ENCODE data around the gene NPR2. TPM values are rescaled to one million over a fixed set of nuclear protein-coding genes. Genes with fewer than 3 reads are reported as not detected.

The NPR2 gene
- total RNA-seq, 2 experiments from 2014 or later, result 4.7 to 9.8 TPM

- ChIA-PET POLR2A (interaction anchor here (0.6 to 4.3 kb wide), 5 partner anchors 8 to 97 kb away, joined by 4 to 38 read pairs (median 5); partner anchors contain the start of genes CREB3 and TLN1), CTCF (ENCODE audit: unreplicated experiment) (interaction anchor here (1.9 kb wide), 1 partner anchor 15 kb away, joined by 8 read pairs; the partner anchor contains the start of genes CREB3 and TLN1)
- Histone ChIP-seq H3K4me1 (ENCODE audit: insufficient read depth, low read length, poor library complexity, severe bottlenecking) (peaks cover 49% of the 10 kb centered on the region), H3K79me2 (ENCODE audit: insufficient read depth, low read depth, low read length) (peaks cover 39% of the 10 kb centered on the region), H4K20me1 (ENCODE audit: insufficient read depth, low read length) (peaks cover 14% of the 10 kb centered on the region; the same call in 1 of the 2 replicates), H3K4me3 (ENCODE audit: low read depth, low read length, poor library complexity, severe bottlenecking) (peak overlapping the region; percentile 89), H3K27ac (ENCODE audit: low read depth, low read length, poor library complexity, severe bottlenecking) (no peak overlapping the region), H3K9me2 (ENCODE audit: insufficient read depth, low read length) (no peaks in the 10 kb centered on the region), H2AFZ (ENCODE audit: low read length) (no peak overlapping the region), H3K9me3 (ENCODE audit: low read length) (no peaks in the 10 kb centered on the region), H3K36me3 (ENCODE audit: insufficient read depth, low read length) (peaks cover 40% of the 10 kb centered on the region), H3K4me2 (ENCODE audit: low read length) (peak overlapping the region; percentile 98)
- intact Hi-C loops (cut with micrococcal nuclease; ENCODE audit: unreplicated experiment), result no loop called here
- no peak for DNase-seq (ENCODE audit: low spot score)
- BruUV-seq (replicated peaks), result no TSS peak
- no peak for TF ChIP-seq CTCF (conservative IDR thresholded peaks at IDR 0.05; ENCODE audit: low read length)
- no peak for TF ChIP-seq EZH2phosphoT487 (IDR thresholded peaks at IDR 0.05; ENCODE audit: borderline replicate concordance, low read depth, low read length)
Measured at GRCh38 chr9:35746583-35746982, 44.8 kb upstream of the NPR2 start.

GRCh38 chr9:35748242-35748857 lies 43.0 kb upstream of the NPR2 start:
- intact Hi-C loops (cut with micrococcal nuclease; ENCODE audit: unreplicated experiment), result loop anchor here (1.0 to 2.0 kb wide), 2 partner anchors 12 to 66 kb away; partner anchors contain the start of gene HINT2
- ChIA-PET POLR2A (interaction anchor here (0.5 to 4.3 kb wide), 22 partner anchors 8 to 102 kb away, joined by 3 to 38 read pairs (median 4); partner anchors contain the start of genes ARHGEF39, CREB3, HINT2 and SPAG8), CTCF (ENCODE audit: unreplicated experiment) (interaction anchor here (0.6 to 2.3 kb wide), 10 partner anchors 8 to 98 kb away, joined by 3 to 8 read pairs (median 4); partner anchors contain the start of gene ARHGEF39)
- H3K27ac ChIP-seq (ENCODE audit: low read depth, low read length, poor library complexity, severe bottlenecking), result peak overlapping the region; percentile 51
- H3K4me3 ChIP-seq (ENCODE audit: low read depth, low read length, poor library complexity, severe bottlenecking), result peak overlapping the region; percentile 89
- peak; percentile 48 for DNase-seq (ENCODE audit: low spot score)
- BruUV-seq (replicated peaks), result TSS peak; percentile 62
- H3K4me2 ChIP-seq (ENCODE audit: low read length), result peak overlapping the region; percentile 98
- peaks cover 14% of the 10 kb centered on the region; the same call in 1 of the 2 replicates for H4K20me1 ChIP-seq (ENCODE audit: insufficient read depth, low read length)
- H3K79me2 ChIP-seq (ENCODE audit: insufficient read depth, low read depth, low read length), result peaks cover 39% of the 10 kb centered on the region
- no peaks in the 10 kb centered on the region for H3K9me3 ChIP-seq (ENCODE audit: low read length)
- H3K9me2 ChIP-seq (ENCODE audit: insufficient read depth, low read length), result no peaks in the 10 kb centered on the region
- no peak for TF ChIP-seq CTCF (conservative IDR thresholded peaks at IDR 0.05; ENCODE audit: low read length)
- peak overlapping the region; percentile 79; the same call in 1 of the 2 replicates for H2AFZ ChIP-seq (ENCODE audit: low read length)
- H3K4me1 ChIP-seq (ENCODE audit: insufficient read depth, low read length, poor library complexity, severe bottlenecking), result peaks cover 55% of the 10 kb centered on the region
- peaks cover 36% of the 10 kb centered on the region for H3K36me3 ChIP-seq (ENCODE audit: insufficient read depth, low read length)
